Measurements from ENCODE around the gene PDIA5. TPM values are rescaled to one million over a fixed set of nuclear protein-coding genes. Genes with fewer than 3 reads are reported as not detected.

The PDIA5 gene
- total and polyA plus RNA-seq, 8 donors, result 19.8 to 29.3 (median 25.7) TPM

DNA sequence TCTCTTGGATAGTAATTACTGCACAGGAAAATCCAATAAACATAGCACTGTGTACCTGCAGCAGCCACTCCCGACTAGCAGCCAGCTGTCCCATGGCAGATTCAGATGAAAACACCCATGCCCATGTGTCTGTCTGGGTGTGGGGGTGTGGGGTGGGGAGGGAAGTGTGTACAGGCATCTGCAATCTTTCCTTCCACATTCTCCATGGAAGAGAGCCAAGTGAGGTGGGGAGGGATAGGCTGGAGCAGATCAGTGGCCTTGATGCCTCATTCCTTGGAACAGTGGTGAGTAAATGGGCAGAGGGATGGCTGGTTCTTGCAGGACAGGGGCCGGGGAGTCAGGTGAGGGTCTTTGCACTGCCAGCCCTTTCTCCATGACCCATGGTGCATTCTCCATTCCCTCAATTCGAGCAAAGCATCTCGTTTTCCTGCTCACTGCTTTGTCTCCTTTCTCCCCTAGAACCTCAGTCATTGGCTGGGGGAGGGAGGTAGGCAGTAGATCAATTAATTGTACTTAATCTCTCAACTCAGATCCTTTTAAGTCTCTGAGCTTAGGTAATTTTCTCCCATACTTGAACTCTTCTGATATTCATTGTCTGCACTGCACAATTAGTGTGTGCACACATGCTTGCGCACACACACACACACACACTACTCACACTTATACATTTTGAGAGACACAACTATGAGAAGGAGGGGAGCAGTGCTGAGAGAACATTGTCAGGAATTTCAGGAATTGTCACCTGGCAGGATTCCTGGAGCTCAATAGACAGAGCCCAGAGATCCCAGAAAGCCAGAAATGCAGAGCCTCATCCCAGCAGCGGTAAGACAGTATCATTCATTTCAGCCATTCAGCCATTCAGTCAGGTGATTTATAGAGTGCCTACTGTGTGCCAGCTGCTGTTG, 31.9 kb downstream of the PDIA5 start:
- Histone ChIP-seq H3K4me1 (peaks cover 8 to 17% (median 10%) of the 10 kb centered on the region in 3 donors), H3K9me3 (no peaks in the 10 kb centered on the region), H3K36me3 (peaks cover 0 to 31% (median 8%) of the 10 kb centered on the region in 3 donors), H3K27me3 (no peaks in the 10 kb centered on the region), H3K4me3 (no peak overlapping the region), H3K27ac (no peak overlapping the region)
- intact Hi-C loops (cut with DNase I), result no loop called here
- WGBS, 2 donors, result 70 to 75% methylated on average over 6 of the region's 6 CpGs
- ATAC-seq (peak in 3 of 4 donors; percentile 26 to 61 (median 41)), FAIRE-seq (no peak), DNase-seq (no peak)
- TF ChIP-seq, protein P1, sequence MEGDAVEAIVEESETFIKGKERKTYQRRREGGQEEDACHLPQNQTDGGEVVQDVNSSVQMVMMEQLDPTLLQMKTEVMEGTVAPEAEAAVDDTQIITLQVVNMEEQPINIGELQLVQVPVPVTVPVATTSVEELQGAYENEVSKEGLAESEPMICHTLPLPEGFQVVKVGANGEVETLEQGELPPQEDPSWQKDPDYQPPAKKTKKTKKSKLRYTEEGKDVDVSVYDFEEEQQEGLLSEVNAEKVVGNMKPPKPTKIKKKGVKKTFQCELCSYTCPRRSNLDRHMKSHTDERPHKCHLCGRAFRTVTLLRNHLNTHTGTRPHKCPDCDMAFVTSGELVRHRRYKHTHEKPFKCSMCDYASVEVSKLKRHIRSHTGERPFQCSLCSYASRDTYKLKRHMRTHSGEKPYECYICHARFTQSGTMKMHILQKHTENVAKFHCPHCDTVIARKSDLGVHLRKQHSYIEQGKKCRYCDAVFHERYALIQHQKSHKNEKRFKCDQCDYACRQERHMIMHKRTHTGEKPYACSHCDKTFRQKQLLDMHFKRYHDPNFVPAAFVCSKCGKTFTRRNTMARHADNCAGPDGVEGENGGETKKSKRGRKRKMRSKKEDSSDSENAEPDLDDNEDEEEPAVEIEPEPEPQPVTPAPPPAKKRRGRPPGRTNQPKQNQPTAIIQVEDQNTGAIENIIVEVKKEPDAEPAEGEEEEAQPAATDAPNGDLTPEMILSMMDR (IDR thresholded peaks at IDR 0.05), result no peak

DNA sequence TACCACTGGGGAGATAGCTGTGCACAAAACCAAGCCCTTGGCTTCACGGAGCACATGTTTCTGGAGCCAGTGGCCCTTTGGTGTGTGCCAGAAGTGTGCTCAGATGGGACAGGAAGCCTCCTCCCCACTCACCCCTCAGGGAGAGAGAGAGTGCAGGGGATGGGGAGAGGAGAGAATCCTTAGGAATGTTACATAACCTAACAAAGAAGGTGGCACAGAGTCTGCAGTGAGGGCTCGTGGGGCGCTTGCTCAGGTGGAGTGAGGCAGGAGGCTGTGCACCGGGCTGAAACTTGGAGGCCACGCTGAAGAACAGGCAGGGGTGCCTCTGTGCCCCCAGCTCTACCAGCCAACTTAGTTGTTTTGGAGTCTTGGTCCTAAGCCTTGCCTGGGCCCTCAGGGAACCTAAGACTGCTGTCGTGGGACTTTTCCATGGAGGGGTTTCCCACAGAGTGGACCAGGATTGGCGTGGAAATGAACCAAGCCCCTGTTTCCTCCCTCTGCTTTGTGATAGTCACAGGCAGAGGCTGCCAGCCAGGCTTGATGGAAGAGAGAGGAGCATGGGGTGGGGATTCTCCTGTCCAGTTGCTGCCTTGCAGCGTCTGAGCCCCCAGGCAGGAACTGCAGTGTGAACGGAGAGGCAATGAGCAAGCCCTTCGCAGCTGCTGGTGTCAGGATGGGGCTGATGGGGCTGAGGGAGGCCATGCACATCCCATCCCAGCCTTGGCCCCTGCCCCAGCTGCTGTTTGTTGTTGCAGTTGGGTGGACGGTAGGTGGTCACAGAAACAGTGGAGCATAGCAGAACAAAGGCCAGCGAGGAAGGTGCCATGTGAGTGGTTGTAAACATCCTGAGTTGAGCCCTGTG, 32.7 kb downstream of the PDIA5 start:
- no peak for ATAC-seq
- WGBS, 2 donors, result 89 to 94% methylated on average over 12 of the region's 12 CpGs
- H3K36me3 ChIP-seq, result peaks cover 0 to 39% (median 11%) of the 10 kb centered on the region in 3 donors
- FAIRE-seq, result no peak
- H3K27me3 ChIP-seq, result no peaks in the 10 kb centered on the region
- TF ChIP-seq, protein P1 (IDR thresholded peaks at IDR 0.05), result no peak
- peaks cover 8 to 17% (median 10%) of the 10 kb centered on the region in 3 donors for H3K4me1 ChIP-seq
- DNase-seq, result peak in 1 of 6 donors; percentile 51
- no peak overlapping the region for H3K4me3 ChIP-seq
- no peaks in the 10 kb centered on the region for H3K9me3 ChIP-seq
- H3K27ac ChIP-seq, result peak overlapping the region in 2 of 4 donors; percentile 7 to 25
- intact Hi-C loops (cut with DNase I), result no loop called here

DNA sequence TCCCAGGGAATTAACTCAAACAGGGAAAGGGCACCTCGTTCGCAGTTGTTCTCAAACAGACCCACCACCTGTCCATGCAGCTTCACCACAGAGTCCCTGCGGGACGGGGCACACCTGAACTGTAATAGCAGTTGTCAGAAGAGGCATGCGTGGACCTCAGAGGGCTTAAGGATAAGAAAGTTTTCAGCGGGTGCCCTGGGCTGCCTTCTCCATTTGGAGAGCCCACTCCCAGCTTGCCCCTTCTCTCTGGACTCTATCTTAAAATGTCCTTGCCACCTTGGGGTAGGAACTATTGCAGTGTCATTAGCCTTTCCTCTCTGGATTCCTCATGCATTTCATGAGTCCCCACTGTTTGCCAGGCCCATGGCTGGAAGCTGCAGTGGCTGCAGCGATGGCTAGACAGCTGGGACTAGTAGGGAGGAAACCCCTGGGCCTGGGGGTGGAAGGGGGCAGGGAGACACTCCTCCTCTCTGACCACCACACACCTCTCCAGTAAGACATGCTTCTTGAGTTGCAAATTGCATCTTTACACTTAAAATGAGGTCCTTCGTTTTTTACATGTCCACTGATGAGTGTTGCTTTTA, 33.5 kb downstream of the PDIA5 start:
- Histone ChIP-seq H3K27ac (no peak overlapping the region), H3K4me3 (no peak overlapping the region), H3K27me3 (no peaks in the 10 kb centered on the region), H3K9me3 (no peaks in the 10 kb centered on the region), H3K36me3 (peaks cover 0 to 41% (median 12%) of the 10 kb centered on the region in 3 donors), H3K4me1 (peaks cover 8 to 17% (median 10%) of the 10 kb centered on the region in 3 donors)
- WGBS, 2 donors, result 93 to 95% methylated on average over 8 of the region's 8 CpGs
- DNase-seq, result peak in 1 of 6 donors; percentile 41
- FAIRE-seq, result no peak
- TF ChIP-seq, protein P1 (IDR thresholded peaks at IDR 0.05), result no peak
- ATAC-seq, result no peak
- intact Hi-C loops (cut with DNase I), result no loop called here

DNA sequence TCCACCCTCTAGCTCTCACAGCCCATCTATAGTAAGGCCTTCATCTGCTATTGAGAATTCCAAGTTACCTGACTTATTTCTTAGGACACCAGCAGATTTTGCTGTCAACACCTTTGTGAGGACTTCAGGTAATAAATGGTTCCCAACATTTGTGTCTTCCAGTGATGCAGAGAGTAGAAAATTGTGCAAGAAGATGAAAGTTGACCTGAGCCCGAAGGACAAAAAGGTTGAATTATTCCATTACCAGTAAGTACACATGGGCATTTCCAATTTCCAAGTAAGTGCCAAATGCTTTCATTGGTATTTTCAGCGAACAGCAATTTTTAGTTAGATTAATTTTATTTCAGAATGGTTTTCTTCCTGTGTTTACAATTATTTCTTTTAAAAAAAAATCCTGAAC, 35.4 kb downstream of the PDIA5 start:
- intact Hi-C loops (cut with DNase I), result no loop called here
- Histone ChIP-seq H3K4me3 (no peak overlapping the region), H3K9me3 (no peaks in the 10 kb centered on the region), H3K27ac (no peak overlapping the region), H3K4me1 (peaks cover 0 to 8% (median 6%) of the 10 kb centered on the region in 3 donors), H3K36me3 (peaks cover 0 to 43% (median 12%) of the 10 kb centered on the region in 3 donors), H3K27me3 (no peaks in the 10 kb centered on the region)
- DNase-seq (no peak), FAIRE-seq (no peak), ATAC-seq (no peak)
- TF ChIP-seq, protein P1 (IDR thresholded peaks at IDR 0.05), result no peak
- WGBS, 2 donors, result 95 to 98% methylated on average over 2 of the region's 2 CpGs
